Endodermal cell (in vitro differentiated cells): ENCODE results near the gene RAB18. TPM values are rescaled to one million over a fixed set of nuclear protein-coding genes. Genes with fewer than 3 reads are reported as not detected.
A peak's percentile ranks its signal among the peaks of the same experiment; 100 is the strongest.

Experiments used
- DNase-seq: peaks from one replicate; pipeline ENCODE4 v3.0.0-alpha.2; 2017
- H3K27ac ChIP-seq: 2 replicates; pipeline ENCODE4 v1.5.1; 2013; ENCODE audit warnings: mild to moderate bottlenecking, low read depth, low read length, moderate library complexity
- H3K27me3 ChIP-seq: 2 replicates; pipeline ENCODE4 v1.6.1; 2013; ENCODE audit warnings: mild to moderate bottlenecking, low read length, moderate library complexity; ENCODE audit not compliant: insufficient read depth, control insufficient read depth, poor library complexity, severe bottlenecking
- H3K36me3 ChIP-seq: 2 replicates; pipeline ENCODE4 v1.7.0; 2013; ENCODE audit warnings: mild to moderate bottlenecking, low read length, moderate library complexity; ENCODE audit not compliant: control insufficient read depth, insufficient read depth
- H3K4me1 ChIP-seq: one replicate; pipeline ENCODE4 v1.7.0; 2013; ENCODE audit warnings: low read length; ENCODE audit not compliant: control insufficient read depth, insufficient read depth
- H3K4me3 ChIP-seq: 2 replicates; pipeline ENCODE4 v1.5.1; 2013; ENCODE audit warnings: mild to moderate bottlenecking, low read length, moderate library complexity
- H3K9ac ChIP-seq: 2 replicates; pipeline ENCODE4 v1.6.1; 2013; ENCODE audit warnings: mild to moderate bottlenecking, low read length, moderate library complexity; ENCODE audit not compliant: poor library complexity, severe bottlenecking; ENCODE audit errors: extremely low read depth
- H3K9me3 ChIP-seq: 2 replicates; pipeline ENCODE4 v1.6.1; 2013; ENCODE audit warnings: mild to moderate bottlenecking, low read length, moderate library complexity; ENCODE audit not compliant: control insufficient read depth
- H3K27ac Mint-ChIP-seq: 2 replicates; pipeline ENCODE4 v1.8.0; 2020; ENCODE audit warnings: mixed read lengths
- H3K27me3 Mint-ChIP-seq: 2 replicates; pipeline ENCODE4 v1.8.0; 2021; ENCODE audit warnings: mild to moderate bottlenecking, mixed read lengths; ENCODE audit not compliant: insufficient read depth
- H3K36me3 Mint-ChIP-seq: 2 replicates; pipeline ENCODE4 v1.8.0; 2020; ENCODE audit warnings: low read depth, mixed read lengths
- H3K4me1 Mint-ChIP-seq: 2 replicates; pipeline ENCODE4 v1.8.0; 2020; ENCODE audit warnings: mixed read lengths
- H3K4me3 Mint-ChIP-seq: 2 replicates; pipeline ENCODE4 v1.8.0; 2020; ENCODE audit warnings: mild to moderate bottlenecking, moderate library complexity, mixed read lengths
- H3K9me3 Mint-ChIP-seq: 2 replicates; pipeline ENCODE4 v1.8.0; 2020; ENCODE audit warnings: mild to moderate bottlenecking, mixed read lengths
- CTCF ChIP-seq: fragments of 200-600 bp; sonication (generic); conservative IDR thresholded peaks from 2 replicates; pipeline ENCODE4 v1.5.0; 2021; ENCODE audit warnings: antibody characterized with exemption, mild to moderate bottlenecking
- WGBS, 2 experiments: methylation state at CpG; one replicate each; pipeline versions ENCODE4 v1.1.5 to v1.1.7; 2013; ENCODE audit warnings: missing lambda C conversion rate in 2 of 2, mixed read lengths in 1 of 2; ENCODE audit not compliant: insufficient coverage in 1 of 2, insufficient read length in 1 of 2; 5-methylcytosine and 5-hydroxymethylcytosine counted together
- total RNA-seq, 2 donors: library from RNA; stranded (reverse); fragmentation: NEBNext Ultra II Directional in 1 of 2; extraction: Animal tissue kit (Norgen Biotek cat#: 25700) in 1 of 2; gene quantifications; 2 replicates in 1 of 2; 3 replicates in 1 of 2; pipeline ENCODE4 v1.2.1, GENCODE V29; 2021

The RAB18 gene
- total RNA-seq, 2 donors from 2014 or later: 122 to 150 TPM

GRCh38 chr10:27530477-27530876 is 26.4 kb downstream of the RAB18 start:
- H3K27me3 ChIP-seq: no peaks in the 10 kb centered on the region
- H3K4me3 Mint-ChIP-seq: no peak overlapping the region

GRCh38 chr10:27531336-27531847 is 27.3 kb downstream of the RAB18 start:
- WGBS, 2 experiments: 84 to 100% methylated on average over 1 to 3 of the region's 3 CpGs

More at GRCh38 chr10:27530477-27530876, 26.4 kb downstream of the RAB18 start:
- Mint-ChIP-seq H3K27ac (no peak overlapping the region), H3K27me3 (no peaks in the 10 kb centered on the region), H3K4me1 (peaks cover 32% of the 10 kb centered on the region), H3K9me3 (no peaks in the 10 kb centered on the region), H3K36me3 (peaks cover 1% of the 10 kb centered on the region)
- WGBS, 2 experiments: no CpG with 5 or more reads among the region's 1 CpG
- H3K4me1 ChIP-seq: no peaks in the 10 kb centered on the region
- H3K4me3 ChIP-seq: no peak overlapping the region
- no peak for DNase-seq
- no peak overlapping the region for H3K9ac ChIP-seq
- no peak for TF ChIP-seq CTCF
- peaks cover 13% of the 10 kb centered on the region for H3K9me3 ChIP-seq
- H3K27ac ChIP-seq: no peak overlapping the region
- H3K36me3 ChIP-seq: peaks cover 38% of the 10 kb centered on the region

GRCh38 chr10:27534161-27534700 is 30.1 kb downstream of the RAB18 start:
- peaks cover 15% of the 10 kb centered on the region for H3K4me1 Mint-ChIP-seq

More at GRCh38 chr10:27531336-27531847, 27.3 kb downstream of the RAB18 start:
- Histone ChIP-seq H3K9me3 (peaks cover 13% of the 10 kb centered on the region), H3K27me3 (no peaks in the 10 kb centered on the region), H3K36me3 (peaks cover 39% of the 10 kb centered on the region), H3K27ac (no peak overlapping the region), H3K4me1 (no peaks in the 10 kb centered on the region), H3K4me3 (no peak overlapping the region), H3K9ac (no peak overlapping the region)
- TF ChIP-seq CTCF: no peak
- H3K4me1 Mint-ChIP-seq: peaks cover 30% of the 10 kb centered on the region
- no peak for DNase-seq
- peak overlapping the region; percentile 50 for H3K27ac Mint-ChIP-seq
- no peaks in the 10 kb centered on the region for H3K9me3 Mint-ChIP-seq
- no peak overlapping the region for H3K4me3 Mint-ChIP-seq
- no peaks in the 10 kb centered on the region for H3K27me3 Mint-ChIP-seq
- peaks cover 1% of the 10 kb centered on the region for H3K36me3 Mint-ChIP-seq

More at GRCh38 chr10:27534161-27534700, 30.1 kb downstream of the RAB18 start:
- no peak for TF ChIP-seq CTCF
- H3K4me3 ChIP-seq: no peak overlapping the region
- H3K27me3 ChIP-seq: no peaks in the 10 kb centered on the region
- peaks cover 65% of the 10 kb centered on the region for H3K36me3 ChIP-seq
- H3K9me3 Mint-ChIP-seq: no peaks in the 10 kb centered on the region
- H3K36me3 Mint-ChIP-seq: peaks cover 17% of the 10 kb centered on the region
- peaks cover 13% of the 10 kb centered on the region for H3K9me3 ChIP-seq
- H3K27ac ChIP-seq: no peak overlapping the region
- 88 to 100% methylated on average over 2 of the region's 2 CpGs for WGBS, 2 experiments
- no peak for DNase-seq
- H3K4me3 Mint-ChIP-seq: no peak overlapping the region
- H3K4me1 ChIP-seq: no peaks in the 10 kb centered on the region
- no peak overlapping the region for H3K27ac Mint-ChIP-seq
- H3K27me3 Mint-ChIP-seq: no peaks in the 10 kb centered on the region
- no peak overlapping the region for H3K9ac ChIP-seq
